ENCODE measurements around the gene LRP2BP.

The LRP2BP gene

GRCh38 chr4:185395238-185395955 lies at the start of gene LRP2BP:
LRP2BP (minus strand) TSS chr4:185395924; CDS start chr4:185378186, 17,738 bp downstream.
- DNase-seq (ENCODE audit: low read depth in 3 of 3) = no peak

DNA sequence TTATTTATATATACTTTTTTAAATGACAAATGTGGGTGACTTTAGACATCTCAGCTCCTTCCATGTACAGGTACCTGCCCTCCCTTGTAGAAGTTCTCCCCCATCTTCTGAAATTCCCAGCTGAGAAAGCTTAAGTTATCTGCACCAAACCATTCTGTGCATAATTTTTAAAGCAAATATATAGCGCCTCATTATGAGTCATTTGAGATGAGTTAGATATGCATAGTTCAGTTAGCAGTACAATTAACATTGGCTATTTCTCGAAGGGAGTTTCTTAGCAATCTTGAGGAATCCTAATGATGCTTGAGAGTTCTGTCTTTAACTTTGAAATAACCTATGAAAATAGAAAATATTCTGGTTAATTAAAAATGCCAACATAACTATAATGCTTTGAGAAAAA lies 49.5 kb upstream of the LRP2BP start:
- DNase-seq (ENCODE audit: low read depth in 3 of 3) = no peak

GRCh38 chr4:185441479-185441878 lies 45.8 kb upstream of the LRP2BP start:
- DNase-seq (ENCODE audit: low read depth in 3 of 3) = no peak

- no peak for DNase-seq (ENCODE audit: low read depth in 3 of 3)
These were observed 42.1 kb upstream of the LRP2BP start for GRCh38 chr4:185437809-185438208.

DNA sequence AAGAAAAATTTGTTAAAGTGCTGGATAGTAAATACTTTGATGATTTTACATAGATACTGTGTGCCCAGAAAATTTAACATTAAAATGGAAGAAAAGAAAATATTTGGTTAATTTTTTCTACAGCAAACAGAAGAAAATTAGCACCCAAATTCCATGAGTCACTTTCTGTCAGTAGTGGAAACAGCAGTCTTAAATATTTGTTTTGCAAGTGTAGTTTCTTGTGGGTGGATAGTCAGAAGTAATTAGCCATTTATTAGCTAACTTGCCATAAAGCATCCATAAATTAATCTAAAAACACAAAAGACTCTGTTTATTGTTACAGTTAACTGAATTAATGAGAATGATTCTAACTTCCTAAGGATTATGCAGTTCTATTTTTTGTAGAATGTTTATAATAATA lies 39.7 kb upstream of the LRP2BP start:
- DNase-seq (ENCODE audit: low read depth in 3 of 3) = no peak

GRCh38 chr4:185429660-185430059 lies 33.9 kb upstream of the LRP2BP start:
- no peak for DNase-seq (ENCODE audit: low read depth in 3 of 3)

- no peak for DNase-seq (ENCODE audit: low read depth in 3 of 3)
These were observed 31.4 kb upstream of the LRP2BP start for GRCh38 chr4:185426960-185427688.

DNA sequence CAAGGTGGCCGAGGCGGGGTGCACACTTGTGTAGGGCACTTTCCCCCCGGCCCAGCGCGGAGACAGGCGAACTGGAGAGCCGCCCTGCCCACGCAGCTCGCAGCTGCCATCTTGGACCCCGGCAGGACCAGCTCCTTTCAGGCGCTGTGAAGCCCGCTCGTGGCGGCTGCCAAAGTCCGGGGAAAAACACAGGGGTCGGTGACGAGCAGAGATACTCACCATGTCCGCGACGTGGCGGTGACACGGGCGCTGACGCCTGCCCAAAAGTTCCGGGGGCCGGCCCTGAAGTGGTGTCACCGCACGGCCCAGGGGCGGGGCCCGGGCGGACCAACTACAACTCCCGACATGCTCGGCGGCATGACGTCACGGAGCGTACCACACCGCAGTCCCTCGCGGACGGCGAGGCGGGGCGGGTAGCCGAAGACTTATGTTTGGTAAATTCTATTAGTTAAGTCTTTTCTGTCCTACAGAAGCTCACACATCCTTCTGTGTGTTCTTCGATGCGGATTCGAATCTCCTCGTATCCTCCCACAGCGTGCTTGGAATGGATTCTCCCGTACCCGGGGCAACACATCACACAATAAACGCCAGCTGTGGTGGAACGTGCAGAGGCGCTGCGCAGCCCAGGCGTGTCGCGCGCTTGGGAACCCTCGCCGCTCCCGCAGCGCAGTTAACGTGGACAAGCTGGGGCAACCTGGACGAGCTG lies 30.1 kb upstream of the LRP2BP start, which contains the start of gene UFSP2:
TSS of gene UFSP2 (minus strand) at position 318 of the 706 bp plus-strand sequence. CDS start at position 222, 96 bp downstream.
- peak; percentile 75 to 82 (median 75) for DNase-seq (ENCODE audit: low read depth in 3 of 3)

- no peak for DNase-seq (ENCODE audit: low read depth in 3 of 3)
These were observed 29.4 kb upstream of the LRP2BP start for GRCh38 chr4:185424905-185425646.

DNA sequence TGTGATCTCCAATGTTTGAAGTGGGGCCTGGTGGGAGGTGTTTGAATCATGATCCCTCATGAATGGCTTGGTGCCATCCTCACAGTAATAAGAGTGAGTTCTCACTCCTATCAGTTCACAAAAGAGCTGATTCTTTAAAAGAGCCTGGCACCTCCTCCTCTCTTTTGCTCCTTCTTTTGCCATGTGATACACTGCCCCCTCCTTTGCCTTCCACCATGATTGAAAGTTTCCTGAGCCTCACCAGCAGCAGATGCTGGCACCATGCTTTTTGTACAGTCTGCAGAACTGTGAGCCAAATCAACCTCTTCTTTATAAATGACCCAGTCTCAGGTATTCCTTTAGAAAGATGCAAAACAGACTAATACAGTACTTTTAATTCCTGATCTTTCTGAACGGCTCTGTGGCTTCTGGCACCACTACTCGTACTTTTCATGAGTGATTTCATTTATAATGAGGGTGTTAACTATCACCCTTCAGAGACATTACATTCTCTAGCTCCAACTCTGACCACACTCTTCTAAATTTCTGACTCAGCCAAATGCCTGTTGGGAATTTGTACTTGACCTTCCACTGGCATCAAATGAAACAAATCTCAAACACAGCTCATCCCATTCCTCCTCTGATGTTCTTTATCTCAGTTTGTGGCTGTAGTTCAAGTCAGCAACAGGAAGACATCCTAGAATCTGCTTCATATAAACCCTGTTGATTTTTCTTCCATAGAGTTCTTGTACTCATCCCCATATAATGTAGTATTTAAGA lies 25.8 kb upstream of the LRP2BP start:
- no peak for DNase-seq (ENCODE audit: low read depth in 3 of 3)

- DNase-seq (ENCODE audit: low read depth in 3 of 3) = no peak
These were observed 21.2 kb upstream of the LRP2BP start for GRCh38 chr4:185416955-185417354.

DNA sequence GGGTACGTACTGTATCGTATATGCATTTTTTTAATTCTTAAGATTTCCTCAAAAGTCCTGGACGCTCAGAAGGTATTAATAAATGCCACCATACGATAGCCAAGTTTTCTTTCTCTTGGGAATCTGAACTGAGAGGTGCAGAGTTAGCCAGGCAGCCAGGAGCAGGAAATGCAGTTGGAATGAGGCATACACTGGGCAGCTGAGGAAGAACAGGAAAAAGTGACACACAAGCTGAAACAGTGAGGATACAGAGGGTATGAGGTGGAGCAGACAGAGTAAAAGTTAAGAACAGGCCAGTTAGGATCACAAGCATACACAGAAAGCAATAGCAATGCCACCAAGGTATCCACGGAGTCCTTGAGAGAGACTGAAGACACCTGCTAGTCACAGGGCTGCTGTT lies 16.7 kb upstream of the LRP2BP start:
- DNase-seq (ENCODE audit: low read depth in 3 of 3) = no peak

GRCh38 chr4:185411849-185412248 lies 16.1 kb upstream of the LRP2BP start:
- no peak for DNase-seq (ENCODE audit: low read depth in 3 of 3)

GRCh38 chr4:185408432-185408831 lies 12.7 kb upstream of the LRP2BP start:
- DNase-seq (ENCODE audit: low read depth in 3 of 3) = no peak

- no peak for DNase-seq (ENCODE audit: low read depth in 3 of 3)
These were observed 9.7 kb upstream of the LRP2BP start for GRCh38 chr4:185405296-185405999.

GRCh38 chr4:185404031-185404430 lies 8.3 kb upstream of the LRP2BP start:
- no peak for DNase-seq (ENCODE audit: low read depth in 3 of 3)

DNA sequence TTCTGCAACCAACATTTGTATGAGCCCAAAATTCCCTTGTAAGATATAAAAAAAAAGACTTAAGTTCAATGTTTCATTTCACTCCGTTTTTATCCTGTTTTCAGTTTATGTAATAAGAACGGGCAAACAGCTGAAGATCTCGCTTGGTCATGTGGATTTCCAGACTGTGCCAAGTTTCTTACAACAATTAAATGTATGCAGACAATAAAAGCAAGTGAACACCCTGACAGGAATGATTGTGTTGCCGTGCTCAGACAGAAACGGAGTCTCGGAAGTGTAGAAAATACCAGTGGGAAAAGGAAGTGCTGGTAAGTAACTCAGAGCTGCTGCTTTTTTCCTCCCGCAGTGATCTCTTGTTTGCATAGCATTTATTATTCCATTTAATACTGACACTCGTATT lies 3.7 kb upstream of the LRP2BP start:
- no peak for DNase-seq (ENCODE audit: low read depth in 3 of 3)

GRCh38 chr4:185398618-185399017 lies 2.9 kb upstream of the LRP2BP start:
- DNase-seq (ENCODE audit: low read depth in 3 of 3) = no peak

- DNase-seq (ENCODE audit: low read depth in 3 of 3) = no peak
These were observed 1.1 kb upstream of the LRP2BP start, which contains the start of gene ANKRD37 for GRCh38 chr4:185396724-185397385. ANKRD37 (plus strand) TSS chr4:185396841; CDS start chr4:185396924, 83 bp downstream.
